ENCODE results near the gene EIF5AL1. TPM values are rescaled to one million over a fixed set of nuclear protein-coding genes. Genes with fewer than 3 reads are reported as not detected.

The EIF5AL1 gene
- polyA plus RNA-seq, 1 experiment = 0.23 TPM

GRCh38 chr10:79470096-79470495 lies 42.2 kb upstream of the EIF5AL1 start:
- H3K36me3 ChIP-seq (ENCODE audit: control insufficient read depth, insufficient read depth, low read length) = no peaks in the 10 kb centered on the region
- CTCF ChIA-PET = interaction anchor here (1.2 to 3.9 kb wide), 4 partner anchors 12 to 30 kb away, joined by 3 to 27 read pairs (median 10); no protein-coding TSS in a partner anchor
- POLR2A ChIA-PET = no interaction called here
- H3K27me3 ChIP-seq (ENCODE audit: control insufficient read depth, insufficient read depth, low read length) = no peaks in the 10 kb centered on the region
- no peak for DNase-seq (ENCODE audit: low read depth)
- TF ChIP-seq CTCF (IDR thresholded peaks at IDR 0.05; ENCODE audit: insufficient read depth, low read depth, low read length) = no peak
- H3K4me3 ChIP-seq (ENCODE audit: low read depth, low read length) = no peak overlapping the region

GRCh38 chr10:79471776-79472175 lies 40.6 kb upstream of the EIF5AL1 start:
- DNase-seq (ENCODE audit: low read depth) = no peak
- TF ChIP-seq CTCF (IDR thresholded peaks at IDR 0.05; ENCODE audit: insufficient read depth, low read depth, low read length) = no peak
- Histone ChIP-seq H3K4me3 (ENCODE audit: low read depth, low read length) (no peak overlapping the region), H3K27me3 (ENCODE audit: control insufficient read depth, insufficient read depth, low read length) (no peaks in the 10 kb centered on the region), H3K36me3 (ENCODE audit: control insufficient read depth, insufficient read depth, low read length) (no peaks in the 10 kb centered on the region)
- POLR2A ChIA-PET = no interaction called here
- CTCF ChIA-PET = interaction anchor here (0.8 to 2.0 kb wide), 4 partner anchors 11 to 97 kb away, joined by 3 to 9 read pairs (median 4); no protein-coding TSS in a partner anchor

GRCh38 chr10:79472449-79472848 lies 39.9 kb upstream of the EIF5AL1 start:
- H3K27me3 ChIP-seq (ENCODE audit: control insufficient read depth, insufficient read depth, low read length) = no peaks in the 10 kb centered on the region
- no peaks in the 10 kb centered on the region for H3K36me3 ChIP-seq (ENCODE audit: control insufficient read depth, insufficient read depth, low read length)
- no peak for TF ChIP-seq CTCF (IDR thresholded peaks at IDR 0.05; ENCODE audit: insufficient read depth, low read depth, low read length)
- ChIA-PET POLR2A (no interaction called here), CTCF (interaction anchor here (2.0 kb wide), 1 partner anchor 98 kb away, joined by 9 read pairs; no protein-coding TSS in a partner anchor)
- no peak overlapping the region for H3K4me3 ChIP-seq (ENCODE audit: low read depth, low read length)
- no peak for DNase-seq (ENCODE audit: low read depth)

- POLR2A ChIA-PET = no interaction called here
- TF ChIP-seq CTCF (IDR thresholded peaks at IDR 0.05; ENCODE audit: insufficient read depth, low read depth, low read length) = no peak
- no peaks in the 10 kb centered on the region for H3K36me3 ChIP-seq (ENCODE audit: control insufficient read depth, insufficient read depth, low read length)
- no peak overlapping the region for H3K4me3 ChIP-seq (ENCODE audit: low read depth, low read length)
- no peak for DNase-seq (ENCODE audit: low read depth)
- H3K27me3 ChIP-seq (ENCODE audit: control insufficient read depth, insufficient read depth, low read length) = no peaks in the 10 kb centered on the region
- CTCF ChIA-PET = interaction anchor here (2.0 kb wide), 1 partner anchor 98 kb away, joined by 9 read pairs; no protein-coding TSS in a partner anchor
These were observed 39.4 kb upstream of the EIF5AL1 start for GRCh38 chr10:79472951-79473350.

GRCh38 chr10:79473496-79474095 lies 38.7 kb upstream of the EIF5AL1 start:
- TF ChIP-seq CTCF (IDR thresholded peaks at IDR 0.05; ENCODE audit: insufficient read depth, low read depth, low read length) = no peak
- ChIA-PET CTCF (interaction anchor here (1.0 kb wide), 1 partner anchor 73 kb away, joined by 3 read pairs; no protein-coding TSS in a partner anchor), POLR2A (no interaction called here)
- no peak overlapping the region for H3K4me3 ChIP-seq (ENCODE audit: low read depth, low read length)
- H3K36me3 ChIP-seq (ENCODE audit: control insufficient read depth, insufficient read depth, low read length) = no peaks in the 10 kb centered on the region
- no peaks in the 10 kb centered on the region for H3K27me3 ChIP-seq (ENCODE audit: control insufficient read depth, insufficient read depth, low read length)
- DNase-seq (ENCODE audit: low read depth) = no peak

All from BJ (cell line).